ENCODE data around the gene GSTA3. TPM values are rescaled to one million over a fixed set of nuclear protein-coding genes. Genes with fewer than 3 reads are reported as not detected.
"Not testable (repeated sequence)": the region's sequence is repeated elsewhere in the genome, so short reads cannot be mapped to it uniquely, and the experiment has no call there.

The GSTA3 gene
- total RNA-seq, 1 donor from 2014 or later = not detected

GRCh38 chr6:52870335-52871091 is 39.0 kb downstream of the GSTA3 start:
- DNase-seq (ENCODE audit: low spot score); intact Hi-C loops (cut with DNase I): not testable (repeated sequence)

GRCh38 chr6:52868899-52869298 is 40.6 kb downstream of the GSTA3 start:
- intact Hi-C loops (cut with DNase I); DNase-seq (ENCODE audit: low spot score): not testable (repeated sequence)

GRCh38 chr6:52868240-52868639 is 41.3 kb downstream of the GSTA3 start:
- DNase-seq (ENCODE audit: low spot score) = no peak
- intact Hi-C loops (cut with DNase I) = no loop called here

GRCh38 chr6:52861151-52861550 is 48.3 kb downstream of the GSTA3 start:
- DNase-seq (ENCODE audit: low spot score) = not testable (repeated sequence)

GRCh38 chr6:52858416-52858815 is 51.1 kb downstream of the GSTA3 start:
- no peak for DNase-seq (ENCODE audit: low spot score)
- intact Hi-C loops (cut with DNase I) = no loop called here

More at GRCh38 chr6:52861151-52861550, 48.3 kb downstream of the GSTA3 start:
- intact Hi-C loops (cut with DNase I) = not testable (repeated sequence)

- DNase-seq (ENCODE audit: low spot score) = not testable (repeated sequence)
These were observed 53.4 kb downstream of the GSTA3 start for GRCh38 chr6:52856137-52856536.

GRCh38 chr6:52849137-52849536 is 60.4 kb downstream of the GSTA3 start:
- intact Hi-C loops (cut with DNase I) = no loop called here

More at GRCh38 chr6:52856137-52856536, 53.4 kb downstream of the GSTA3 start:
- intact Hi-C loops (cut with DNase I) = not testable (repeated sequence)

More at GRCh38 chr6:52849137-52849536, 60.4 kb downstream of the GSTA3 start:
- DNase-seq (ENCODE audit: low spot score) = no peak

Other genes starting within 250 kb of the GSTA3 start
- gene TMEM14A, start 238.6 kb downstream of the GSTA3 start, total RNA-seq = 8.3 TPM
- not detected for gene GSTA2, start 146.2 kb downstream of the GSTA3 start, total RNA-seq
- not detected for gene GSTA1, start 105.9 kb downstream of the GSTA3 start, total RNA-seq
- not detected for gene GSTA5, start 68.9 kb downstream of the GSTA3 start, total RNA-seq
- 10.1 TPM for gene GSTA4, start 85.6 kb upstream of the GSTA3 start, total RNA-seq
- 9.7 TPM for gene CILK1, start 152.1 kb upstream of the GSTA3 start, total RNA-seq
- 96.4 TPM for gene FBXO9, start 155.7 kb upstream of the GSTA3 start, total RNA-seq
- not detected for gene GCM1, start 239.1 kb upstream of the GSTA3 start, total RNA-seq